ENCODE data around the gene DNAAF1.
"Not testable (repeated sequence)": the region's sequence is repeated elsewhere in the genome, so short reads cannot be mapped to it uniquely, and the experiment has no call there.

The DNAAF1 gene

DNA sequence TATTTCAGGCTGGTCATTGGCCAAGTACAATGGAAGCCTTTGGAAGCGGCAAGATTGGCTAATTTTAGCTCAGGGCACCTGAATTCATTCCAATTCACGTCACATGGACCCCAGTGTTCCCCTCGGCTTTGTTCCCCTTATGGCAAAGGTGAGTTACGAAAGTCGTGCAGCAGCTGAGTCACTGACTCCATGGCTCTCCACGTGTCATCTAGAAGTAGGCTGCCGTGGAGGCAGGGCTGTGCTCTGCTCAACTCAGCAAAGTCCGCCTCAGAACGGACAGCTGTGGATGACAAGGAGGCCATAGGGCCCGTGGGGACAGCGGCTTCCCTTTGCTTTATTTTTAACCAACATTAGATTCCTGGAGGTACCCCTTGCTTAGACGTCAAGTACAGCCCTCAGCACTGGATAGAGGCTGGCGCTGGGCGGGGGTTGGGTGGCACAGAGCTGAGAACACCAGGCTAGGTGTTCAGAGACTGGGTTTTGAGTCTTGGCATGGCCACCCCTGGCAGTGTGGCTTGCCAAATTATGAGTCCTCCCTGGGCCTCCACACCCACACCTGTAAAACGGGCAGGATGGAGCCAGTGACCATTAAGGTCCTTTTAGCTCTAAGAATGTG is 69.5 kb downstream of the DNAAF1 start:
- no peak for DNase-seq

DNA sequence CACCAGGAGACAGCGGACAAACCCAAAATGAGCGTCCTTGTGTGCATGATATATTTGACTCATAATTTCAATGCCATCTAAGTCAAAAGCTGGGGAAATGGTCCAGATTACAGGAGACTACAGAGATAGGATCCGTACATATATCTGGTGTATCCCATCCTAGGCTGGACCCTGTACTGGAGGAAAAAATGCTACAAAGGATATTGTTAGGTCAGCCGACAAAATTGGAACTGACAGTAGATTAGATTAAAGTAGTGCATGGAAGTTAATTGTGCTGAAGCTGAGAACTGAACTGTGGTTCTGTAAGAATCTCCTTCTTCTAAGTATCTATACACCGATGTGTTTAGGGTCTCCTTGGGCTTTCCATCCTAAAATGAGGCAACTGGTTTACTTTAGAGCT is 70.4 kb downstream of the DNAAF1 start:
- DNase-seq: no peak

- DNase-seq: not testable (repeated sequence)
These were observed 71.0 kb downstream of the DNAAF1 start for GRCh38 chr16:84216144-84216543.

DNA sequence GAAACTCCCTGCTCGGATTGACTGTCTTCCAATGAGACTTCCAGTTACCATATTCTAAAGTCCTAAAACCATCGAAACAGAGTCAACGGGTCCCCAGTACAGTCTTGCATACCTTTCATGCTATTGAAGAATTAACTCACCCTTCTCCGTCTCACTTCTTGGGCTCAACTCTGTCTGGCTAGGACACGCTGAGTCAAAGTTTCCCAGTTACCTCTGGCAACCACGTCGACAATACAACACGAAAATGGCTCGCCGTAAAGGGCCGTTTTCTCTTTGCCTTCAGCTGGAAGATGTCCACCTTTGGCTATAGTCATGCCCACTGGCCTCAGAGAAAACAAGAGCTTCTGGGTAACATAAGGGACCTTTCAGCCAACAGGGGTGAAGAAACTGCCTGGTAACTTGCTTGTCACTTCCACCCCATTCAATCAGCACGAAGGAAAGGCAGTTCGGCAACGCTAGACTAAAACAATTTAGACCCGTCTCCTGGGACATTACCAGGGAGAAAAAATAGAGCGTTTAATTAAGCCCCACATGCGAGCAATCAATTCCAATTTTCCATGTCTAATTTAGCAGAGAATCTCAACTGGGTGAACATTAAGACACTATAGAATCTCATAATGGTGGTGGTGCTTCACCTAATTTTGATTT is 73.2 kb downstream of the DNAAF1 start:
- no peak for DNase-seq

- no peak for DNase-seq
These were observed 73.8 kb downstream of the DNAAF1 start for GRCh38 chr16:84218956-84219355.

- DNase-seq: no peak
These were observed 75.7 kb downstream of the DNAAF1 start for GRCh38 chr16:84220851-84221250.

GRCh38 chr16:84223456-84223855 is 78.3 kb downstream of the DNAAF1 start:
- no peak for DNase-seq

DNA sequence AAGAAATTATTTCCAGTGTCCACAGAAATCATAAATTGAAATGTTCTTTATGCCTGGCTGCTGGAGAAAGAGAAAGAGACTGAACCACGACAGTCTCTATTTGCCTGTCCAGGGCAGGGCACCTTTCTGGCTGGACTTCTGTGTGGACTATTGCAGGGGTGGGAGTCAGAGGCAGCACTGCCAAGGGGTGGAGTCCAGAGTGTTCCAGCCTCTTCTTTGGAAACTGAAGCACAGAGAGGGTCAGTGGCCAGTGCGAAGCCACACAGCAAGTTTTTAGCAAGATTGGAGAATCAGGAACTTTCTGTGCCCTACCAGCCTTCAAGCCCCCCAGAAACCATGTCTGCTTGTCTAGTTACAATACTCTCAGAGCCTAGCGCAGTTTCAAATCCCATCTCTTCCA is 79.4 kb downstream of the DNAAF1 start:
- DNase-seq: no peak

GRCh38 chr16:84225126-84225525 is 80.0 kb downstream of the DNAAF1 start:
- DNase-seq: no peak

- no peak for DNase-seq
These were observed 80.5 kb downstream of the DNAAF1 start for GRCh38 chr16:84225571-84225970.

- no peak for DNase-seq
These were observed 80.9 kb downstream of the DNAAF1 start for GRCh38 chr16:84226026-84226425.

Measured in NCI-H526 treated with DMSO at 0.1 percent for 48 hours (cell line).